Adipocyte (in vitro differentiated cells): ENCODE data around the gene KLRG1.

Source experiments
- DNase-seq: peaks from one replicate; pipeline ENCODE4 v3.0.0-alpha.2; 2015; ENCODE audit warnings: low read depth
- H3K27me3 ChIP-seq: replicated peaks from 2 replicates; pipeline ENCODE4 v1.7.0; 2013; ENCODE audit warnings: mild to moderate bottlenecking, low read length, moderate library complexity; ENCODE audit not compliant: control insufficient read depth, insufficient read depth
- H3K36me3 ChIP-seq: 2 replicates; pipeline ENCODE4 v1.7.0; 2013; ENCODE audit warnings: low read length, mild to moderate bottlenecking, moderate library complexity; ENCODE audit not compliant: control insufficient read depth, insufficient read depth, severe bottlenecking
- H3K4me1 ChIP-seq: 2 replicates; pipeline ENCODE4 v1.7.0; 2013; ENCODE audit warnings: mild to moderate bottlenecking, low read length, moderate library complexity; ENCODE audit not compliant: control insufficient read depth, insufficient read depth
- H3K4me3 ChIP-seq: 2 replicates; pipeline ENCODE4 v1.7.0; 2013; ENCODE audit warnings: mild to moderate bottlenecking, low read length, moderate library complexity
- H3K9ac ChIP-seq: 2 replicates; pipeline ENCODE4 v1.7.0; 2013; ENCODE audit warnings: mild to moderate bottlenecking, low read length, moderate library complexity
- H3K9me3 ChIP-seq: 2 replicates; pipeline ENCODE4 v1.7.0; 2013; ENCODE audit warnings: mild to moderate bottlenecking, low read length, moderate library complexity; ENCODE audit not compliant: control insufficient read depth

KLRG1 gene

GRCh38 chr12:8989413-8989812 lies at the start of gene KLRG1:
TSS of gene KLRG1 (plus strand) at chr12:8989546. CDS start at chr12:8989636, 90 bp downstream.
- Histone ChIP-seq H3K9ac (no peak within 1 kb of the TSS), H3K36me3 (no peaks in the 10 kb centered on the region), H3K4me1 (peaks cover 3% of the 10 kb centered on the region), H3K4me3 (no peak within 1 kb of the TSS), H3K9me3 (no peaks in the 10 kb centered on the region), H3K27me3 (no peaks in the 10 kb centered on the region)
- no peak for DNase-seq

GRCh38 chr12:8941691-8942478 lies 47.5 kb upstream of the KLRG1 start:
- no peak overlapping the region for H3K9ac ChIP-seq
- no peak for DNase-seq
- H3K9me3 ChIP-seq: no peaks in the 10 kb centered on the region
- H3K4me3 ChIP-seq: no peak overlapping the region
- H3K36me3 ChIP-seq: peaks cover 61% of the 10 kb centered on the region
- peaks cover 8% of the 10 kb centered on the region for H3K4me1 ChIP-seq
- no peaks in the 10 kb centered on the region for H3K27me3 ChIP-seq

GRCh38 chr12:8943565-8944186 lies 45.7 kb upstream of the KLRG1 start:
- Histone ChIP-seq H3K9me3 (no peaks in the 10 kb centered on the region), H3K27me3 (no peaks in the 10 kb centered on the region), H3K36me3 (peaks cover 53% of the 10 kb centered on the region), H3K4me3 (no peak overlapping the region), H3K4me1 (peaks cover 24% of the 10 kb centered on the region), H3K9ac (no peak overlapping the region)
- DNase-seq: no peak

DNA sequence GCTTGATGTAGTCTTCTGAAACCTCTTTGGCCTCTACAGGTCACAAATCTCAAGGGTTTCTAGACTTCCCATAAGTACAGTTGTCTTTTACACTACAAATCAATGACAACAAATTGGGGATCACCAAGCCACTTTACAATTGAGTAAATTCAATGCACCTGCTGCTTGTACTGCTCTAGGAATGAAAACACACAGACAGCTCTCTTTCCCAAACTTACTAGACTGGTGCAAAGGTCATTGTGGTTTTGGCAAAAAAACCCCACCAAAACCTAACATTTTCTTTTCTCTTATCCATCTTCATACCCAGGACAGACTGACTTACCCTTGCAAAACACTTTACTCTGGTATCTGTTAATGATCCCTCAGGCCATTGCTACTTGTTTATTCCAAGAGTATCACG lies 42.6 kb upstream of the KLRG1 start:
- H3K9ac ChIP-seq: no peak overlapping the region
- H3K4me3 ChIP-seq: no peak overlapping the region
- no peak for DNase-seq
- no peaks in the 10 kb centered on the region for H3K27me3 ChIP-seq
- peaks cover 26% of the 10 kb centered on the region for H3K4me1 ChIP-seq
- peaks cover 47% of the 10 kb centered on the region for H3K36me3 ChIP-seq
- H3K9me3 ChIP-seq: no peaks in the 10 kb centered on the region

- no peaks in the 10 kb centered on the region for H3K9me3 ChIP-seq
- peaks cover 37% of the 10 kb centered on the region for H3K36me3 ChIP-seq
- H3K27me3 ChIP-seq: no peaks in the 10 kb centered on the region
- DNase-seq: no peak
- H3K4me1 ChIP-seq: peaks cover 26% of the 10 kb centered on the region
- peak overlapping the region; percentile 93 for H3K9ac ChIP-seq
- H3K4me3 ChIP-seq: peak overlapping the region; percentile 97
Observed at GRCh38 chr12:8947737-8948136, 41.6 kb upstream of the KLRG1 start.

GRCh38 chr12:8948701-8949341 lies 40.5 kb upstream of the KLRG1 start:
- Histone ChIP-seq H3K36me3 (peaks cover 28% of the 10 kb centered on the region), H3K27me3 (no peaks in the 10 kb centered on the region), H3K9ac (peak overlapping the region; percentile 93), H3K4me3 (peak overlapping the region; percentile 97), H3K9me3 (no peaks in the 10 kb centered on the region), H3K4me1 (peaks cover 26% of the 10 kb centered on the region)
- peak; percentile 69 for DNase-seq

DNA sequence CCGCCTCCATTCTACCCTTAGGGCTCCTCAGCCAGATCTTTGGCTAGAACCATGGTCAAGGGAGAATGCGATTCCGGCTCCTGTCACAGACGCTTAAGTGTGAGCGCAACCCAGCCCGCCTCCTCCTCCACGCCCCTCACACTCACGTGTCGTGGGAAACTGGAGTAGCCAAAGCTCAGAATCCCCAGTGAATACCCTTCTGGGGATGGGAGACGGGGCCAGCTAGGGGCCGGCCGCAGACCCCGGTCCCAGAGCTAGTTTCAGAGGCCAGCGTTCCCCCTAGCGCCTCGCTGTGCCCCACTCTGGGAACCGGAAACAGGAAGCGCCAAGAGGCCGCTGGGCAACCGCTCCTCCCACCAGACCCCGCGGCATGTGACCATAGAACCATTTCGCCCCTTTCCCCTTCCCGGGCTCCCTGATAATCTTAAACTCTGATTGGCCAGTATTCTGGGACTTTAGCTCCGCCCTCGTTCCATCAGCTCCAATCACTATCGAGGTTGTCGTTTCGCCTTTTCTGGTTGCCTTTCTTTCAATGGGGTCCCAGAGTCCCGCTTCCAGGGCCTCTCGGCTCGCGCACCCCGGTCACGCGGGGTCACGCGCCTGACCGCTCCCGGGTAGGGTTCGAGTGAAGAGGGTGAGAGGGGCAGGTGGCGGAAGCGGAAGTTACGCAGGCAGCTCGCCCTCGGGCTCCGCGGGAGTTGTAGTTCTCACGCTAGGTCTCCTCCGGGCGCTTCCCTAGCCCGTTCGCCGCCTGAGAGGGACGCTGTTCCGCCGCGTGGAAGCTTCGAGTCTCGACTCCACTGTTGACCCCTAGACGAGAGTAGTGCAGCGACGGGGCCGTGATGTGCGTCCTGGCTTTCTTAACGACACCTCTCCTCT lies 39.8 kb upstream of the KLRG1 start, which contains the start of gene M6PR:
Gene M6PR, minus strand, starts transcription at position 304 of the 879 bp plus-strand sequence. CDS start 3,241 bp downstream, outside the sequence.
- H3K4me3 ChIP-seq: peak within 1 kb of the TSS; percentile 97
- peaks cover 20% of the 10 kb centered on the region for H3K36me3 ChIP-seq
- peak; percentile 99 for DNase-seq
- peak within 1 kb of the TSS; percentile 93 for H3K9ac ChIP-seq
- no peaks in the 10 kb centered on the region for H3K9me3 ChIP-seq
- H3K27me3 ChIP-seq: no peaks in the 10 kb centered on the region
- H3K4me1 ChIP-seq: peaks cover 26% of the 10 kb centered on the region

GRCh38 chr12:8950221-8950527 lies 39.2 kb upstream of the KLRG1 start:
- H3K9me3 ChIP-seq: no peaks in the 10 kb centered on the region
- DNase-seq: no peak

DNA sequence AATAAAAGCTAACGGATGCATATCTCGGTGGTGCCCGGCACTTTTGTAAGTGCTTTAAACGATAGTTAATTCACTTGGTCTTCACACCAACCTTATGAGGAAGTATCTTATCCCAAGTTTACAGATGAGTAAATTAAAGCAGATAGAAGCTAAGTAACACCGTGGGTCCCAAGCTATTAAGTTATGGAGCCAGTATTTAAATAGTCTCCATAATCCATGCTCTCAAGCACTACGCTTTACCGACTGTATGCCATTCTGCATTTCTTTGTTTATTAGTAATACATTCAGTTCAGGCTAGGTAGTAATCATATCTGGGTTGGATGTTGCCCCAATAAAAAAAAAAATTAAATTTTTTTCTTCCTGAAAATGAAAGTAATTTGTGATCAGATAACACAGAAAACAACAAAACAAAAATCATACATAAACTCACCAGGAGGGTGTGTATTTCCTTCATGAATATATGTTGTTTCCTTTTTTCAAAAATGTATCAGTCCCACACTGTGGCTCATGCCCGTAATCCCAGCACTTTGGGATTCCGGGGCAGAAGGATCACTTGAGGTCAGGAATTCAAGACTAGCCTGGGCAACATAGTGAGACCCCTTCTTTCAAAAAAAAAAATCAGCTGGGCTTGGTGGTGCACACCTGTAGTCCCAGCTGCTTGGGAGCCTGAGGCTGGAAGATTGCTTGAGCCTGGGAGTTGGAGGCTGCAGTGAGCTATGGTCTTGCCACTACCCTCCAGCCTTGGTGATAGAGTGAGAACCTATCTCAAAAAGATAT lies 38.5 kb upstream of the KLRG1 start:
- no peaks in the 10 kb centered on the region for H3K27me3 ChIP-seq
- peak overlapping the region; percentile 97 for H3K4me3 ChIP-seq
- H3K9me3 ChIP-seq: no peaks in the 10 kb centered on the region
- DNase-seq: peak; percentile 5
- H3K9ac ChIP-seq: peak overlapping the region; percentile 93
- peaks cover 26% of the 10 kb centered on the region for H3K4me1 ChIP-seq
- H3K36me3 ChIP-seq: peaks cover 7% of the 10 kb centered on the region

More at GRCh38 chr12:8950221-8950527, 39.2 kb upstream of the KLRG1 start:
- Histone ChIP-seq H3K9ac (peak overlapping the region; percentile 93), H3K36me3 (peaks cover 14% of the 10 kb centered on the region), H3K4me3 (peak overlapping the region; percentile 97), H3K4me1 (peaks cover 26% of the 10 kb centered on the region), H3K27me3 (no peaks in the 10 kb centered on the region)

DNA sequence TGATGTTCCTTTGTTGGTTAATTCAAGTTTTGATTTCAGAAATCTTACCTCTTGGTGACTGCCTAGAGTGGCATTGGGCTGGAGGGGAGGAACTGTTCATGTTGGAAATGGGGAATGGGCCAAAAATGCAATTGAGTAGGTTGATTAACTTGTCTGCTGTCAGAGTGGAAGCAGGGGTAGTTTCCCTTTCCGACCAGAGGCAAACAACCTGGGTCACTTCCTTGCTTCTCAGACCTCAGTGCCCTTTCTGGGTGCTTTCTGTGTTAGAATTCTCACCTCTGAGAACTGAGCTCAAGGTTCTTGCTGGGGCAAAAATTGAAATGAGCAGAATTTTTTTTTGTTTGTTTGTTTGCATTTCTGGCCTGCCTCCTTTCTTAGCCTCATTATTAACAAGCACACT lies 37.6 kb upstream of the KLRG1 start:
- no peak for DNase-seq
- Histone ChIP-seq H3K9ac (no peak overlapping the region), H3K9me3 (no peaks in the 10 kb centered on the region), H3K4me3 (no peak overlapping the region), H3K27me3 (no peaks in the 10 kb centered on the region), H3K4me1 (peaks cover 19% of the 10 kb centered on the region), H3K36me3 (no peaks in the 10 kb centered on the region)
